Ascending aorta (tissue), 2 donors: ENCODE results near the gene RPS15A. TPM values are rescaled to one million over a fixed set of nuclear protein-coding genes. Genes with fewer than 3 reads are reported as not detected.
A peak's percentile ranks its signal among the peaks of the same experiment; 100 is the strongest.
"Not testable (repeated sequence)": the region's sequence is repeated elsewhere in the genome, so short reads cannot be mapped to it uniquely, and the experiment has no call there.

Experiments
- DNase-seq, 2 donors: peaks; one replicate each; pipeline ENCODE4 v3.0.0-alpha.2; 2019; ENCODE audit warnings: low spot score in 2 of 2
- H3K27ac ChIP-seq, 2 donors: fragments of 200-600 bp; sonication (generic); one replicate each; pipeline ENCODE4 v1.5.1; 2016 to 2017; ENCODE audit warnings: mild to moderate bottlenecking in 1 of 2
- H3K27me3 ChIP-seq: fragments of 200-600 bp; sonication (generic); one replicate; pipeline ENCODE4 v1.5.1; 2017
- H3K36me3 ChIP-seq, 2 donors: fragments of 200-600 bp; sonication (generic); one replicate each; pipeline ENCODE4 v1.5.1; 2016
- H3K4me1 ChIP-seq, 2 donors: fragments of 200-600 bp; sonication (generic); one replicate each; pipeline ENCODE4 v1.5.1; 2016 to 2017; ENCODE audit warnings: mild to moderate bottlenecking in 1 of 2
- H3K4me3 ChIP-seq, 2 donors: fragments of 200-600 bp; sonication (generic); one replicate each; pipeline ENCODE4 v1.5.1; 2016 to 2017; ENCODE audit warnings: mild to moderate bottlenecking in 1 of 2
- H3K9me3 ChIP-seq, 2 donors: fragments of 200-600 bp; sonication (generic); one replicate each; pipeline ENCODE4 v1.5.1; 2016
- intact Hi-C: fragments of 100-400 bp; cut with DNase I; formaldehyde crosslinking; loops from one replicate; pipeline ENCODE4 v1.15.1; 2023
- total RNA-seq: library from RNA; depleted of rRNA; stranded (reverse); fragments of >200 nt; gene quantifications from one replicate; pipeline ENCODE4 v1.1.0, GENCODE V29; 2016
- TF ChIP-seq, protein P1 (sequence below), 3 experiments: fragments of 200-600 bp in 2 of 3; fragments of 450-650 bp in 1 of 3; sonication (generic) in 2 of 3; IDR thresholded peaks; one replicate each; pipeline ENCODE4 v1.5.1; 2016 to 2019; ENCODE audit warnings: antibody characterized with exemption in 3 of 3, mild to moderate bottlenecking in 1 of 3, moderate library complexity in 1 of 3

Gene RPS15A
- total RNA-seq, 1 donor from 2014 or later: 540 TPM

DNA sequence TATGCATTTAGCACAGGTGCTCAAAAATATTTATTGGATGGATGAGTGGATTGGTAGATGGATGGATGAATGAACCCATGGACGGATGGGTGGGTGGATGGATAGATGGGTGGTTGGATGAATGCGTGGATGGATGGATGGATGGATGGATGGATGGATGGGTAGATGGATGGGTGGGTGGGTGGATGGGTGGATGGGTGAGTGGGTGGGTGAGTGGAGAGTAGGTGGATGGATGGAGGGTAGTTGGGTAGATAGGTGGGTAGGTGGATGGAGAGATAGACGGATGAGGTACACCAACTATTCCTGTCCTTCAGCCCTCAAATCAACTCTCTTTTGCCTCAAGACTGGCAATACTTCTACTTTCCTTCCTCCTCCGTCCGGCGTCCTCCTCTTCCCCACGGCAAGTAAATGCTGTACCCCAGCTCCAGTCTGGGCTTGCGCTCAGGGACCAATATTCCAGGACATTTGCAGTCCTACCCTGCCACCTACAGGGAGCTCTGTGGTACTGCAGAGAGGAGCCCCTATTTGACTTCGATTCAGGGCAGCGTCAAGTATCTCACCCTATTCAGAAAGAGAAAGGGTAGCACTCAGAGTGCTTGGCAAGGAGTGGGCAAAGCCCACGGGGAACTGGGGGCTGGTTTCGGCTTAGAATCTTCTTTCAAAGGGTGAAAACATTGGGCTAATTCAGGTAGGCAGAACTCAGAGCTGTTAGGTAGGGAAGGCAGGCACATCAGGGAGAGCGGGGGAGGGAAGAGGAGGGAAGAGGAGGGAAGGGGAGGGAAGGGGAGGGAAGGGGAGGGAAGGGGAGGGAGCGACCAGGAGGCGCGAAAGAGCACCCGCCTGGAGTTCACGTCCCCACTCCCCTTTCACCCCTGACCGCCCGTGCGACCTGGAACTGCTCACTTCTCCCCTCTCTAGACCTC lies 30.3 kb downstream of the RPS15A start:
- H3K27ac ChIP-seq, H3K4me3 ChIP-seq, H3K36me3 ChIP-seq, intact Hi-C loops, H3K9me3 ChIP-seq, H3K27me3 ChIP-seq, H3K4me1 ChIP-seq: not testable (repeated sequence)
- DNase-seq: peak in 1 of 2 donors; percentile 69
- TF ChIP-seq, protein P1, sequence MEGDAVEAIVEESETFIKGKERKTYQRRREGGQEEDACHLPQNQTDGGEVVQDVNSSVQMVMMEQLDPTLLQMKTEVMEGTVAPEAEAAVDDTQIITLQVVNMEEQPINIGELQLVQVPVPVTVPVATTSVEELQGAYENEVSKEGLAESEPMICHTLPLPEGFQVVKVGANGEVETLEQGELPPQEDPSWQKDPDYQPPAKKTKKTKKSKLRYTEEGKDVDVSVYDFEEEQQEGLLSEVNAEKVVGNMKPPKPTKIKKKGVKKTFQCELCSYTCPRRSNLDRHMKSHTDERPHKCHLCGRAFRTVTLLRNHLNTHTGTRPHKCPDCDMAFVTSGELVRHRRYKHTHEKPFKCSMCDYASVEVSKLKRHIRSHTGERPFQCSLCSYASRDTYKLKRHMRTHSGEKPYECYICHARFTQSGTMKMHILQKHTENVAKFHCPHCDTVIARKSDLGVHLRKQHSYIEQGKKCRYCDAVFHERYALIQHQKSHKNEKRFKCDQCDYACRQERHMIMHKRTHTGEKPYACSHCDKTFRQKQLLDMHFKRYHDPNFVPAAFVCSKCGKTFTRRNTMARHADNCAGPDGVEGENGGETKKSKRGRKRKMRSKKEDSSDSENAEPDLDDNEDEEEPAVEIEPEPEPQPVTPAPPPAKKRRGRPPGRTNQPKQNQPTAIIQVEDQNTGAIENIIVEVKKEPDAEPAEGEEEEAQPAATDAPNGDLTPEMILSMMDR (IDR thresholded peaks at IDR 0.05): peak; percentile 47 to 71 (median 66)

DNA sequence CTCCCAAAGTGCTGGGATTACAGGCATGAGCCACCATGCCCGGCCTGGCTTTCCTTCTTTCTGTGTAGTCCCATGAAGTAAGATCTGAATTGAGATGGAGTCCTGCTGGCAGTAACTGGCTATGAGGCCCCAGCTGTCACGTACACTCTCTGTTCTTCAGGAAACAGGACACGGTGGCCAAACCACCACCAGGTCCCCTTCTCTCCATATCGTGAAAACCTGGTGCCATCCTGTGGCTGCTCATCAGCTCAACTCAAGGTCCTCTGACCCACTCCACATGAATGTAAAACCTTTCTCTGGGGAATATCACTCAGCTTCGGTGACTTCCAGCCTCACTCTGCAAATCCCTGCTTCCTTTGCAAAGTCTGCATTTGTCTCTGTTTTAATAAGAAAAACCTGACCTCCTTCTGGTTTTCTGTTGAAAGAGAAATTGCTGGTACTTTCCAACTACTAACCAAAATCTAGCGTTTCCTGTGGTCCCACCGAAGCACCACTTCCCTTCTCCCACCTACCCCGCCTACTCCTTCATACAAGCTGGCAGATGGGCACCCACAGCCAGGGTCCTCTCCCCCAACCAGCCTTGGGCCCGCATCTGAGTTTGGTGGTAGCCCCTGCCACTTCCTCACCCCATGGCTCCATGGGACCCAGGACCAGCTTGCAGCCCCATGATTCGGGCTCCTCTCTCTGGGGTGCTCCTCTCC lies 32.0 kb downstream of the RPS15A start:
- H3K36me3 ChIP-seq, H3K27ac ChIP-seq, DNase-seq, H3K27me3 ChIP-seq, intact Hi-C loops, H3K9me3 ChIP-seq, H3K4me1 ChIP-seq, H3K4me3 ChIP-seq: not testable (repeated sequence)

DNA sequence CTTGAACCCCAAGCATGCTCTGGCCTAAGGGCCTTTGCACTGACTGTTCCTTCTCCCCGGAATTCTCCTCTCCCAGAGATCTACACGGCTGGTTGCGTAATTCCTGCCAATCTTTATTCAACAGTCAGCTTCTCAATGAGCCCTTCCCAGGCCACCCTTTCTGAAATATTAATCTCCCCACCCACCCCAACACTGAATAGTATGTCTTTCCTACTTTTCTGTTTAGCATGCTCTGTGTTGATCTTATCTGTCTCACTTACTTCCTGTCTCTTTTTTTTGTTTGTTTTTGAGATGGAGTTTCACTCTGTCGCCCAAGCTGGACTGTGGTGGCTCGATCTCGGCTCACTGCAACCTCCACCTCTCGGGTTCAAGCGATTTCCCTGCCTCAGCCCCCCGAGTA lies 33.5 kb downstream of the RPS15A start:
- H3K27ac ChIP-seq, H3K4me1 ChIP-seq, H3K9me3 ChIP-seq, H3K36me3 ChIP-seq, H3K27me3 ChIP-seq, DNase-seq, intact Hi-C loops, H3K4me3 ChIP-seq: not testable (repeated sequence)

DNA sequence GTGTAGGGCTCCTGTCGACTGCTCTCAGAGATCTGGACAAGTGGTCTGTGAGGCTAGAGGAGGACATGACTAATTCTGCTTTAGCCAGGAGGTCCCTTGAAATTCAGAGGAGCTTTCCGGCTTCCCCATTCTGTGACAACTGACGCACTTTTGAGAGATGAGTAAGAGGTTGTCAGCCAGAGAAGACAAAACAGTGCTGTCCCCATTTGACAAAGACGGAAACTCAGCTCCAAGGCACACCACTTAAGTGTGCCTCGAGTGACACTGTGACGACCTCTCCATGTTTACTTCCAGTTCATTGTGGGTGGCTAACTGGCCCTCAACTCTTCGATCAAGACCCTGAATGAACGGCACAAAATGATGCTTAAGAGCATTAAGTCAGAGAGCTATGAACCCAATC lies 47.3 kb downstream of the RPS15A start:
- DNase-seq, H3K27me3 ChIP-seq, H3K4me1 ChIP-seq, H3K9me3 ChIP-seq, H3K27ac ChIP-seq, intact Hi-C loops, H3K4me3 ChIP-seq, H3K36me3 ChIP-seq: not testable (repeated sequence)

DNA sequence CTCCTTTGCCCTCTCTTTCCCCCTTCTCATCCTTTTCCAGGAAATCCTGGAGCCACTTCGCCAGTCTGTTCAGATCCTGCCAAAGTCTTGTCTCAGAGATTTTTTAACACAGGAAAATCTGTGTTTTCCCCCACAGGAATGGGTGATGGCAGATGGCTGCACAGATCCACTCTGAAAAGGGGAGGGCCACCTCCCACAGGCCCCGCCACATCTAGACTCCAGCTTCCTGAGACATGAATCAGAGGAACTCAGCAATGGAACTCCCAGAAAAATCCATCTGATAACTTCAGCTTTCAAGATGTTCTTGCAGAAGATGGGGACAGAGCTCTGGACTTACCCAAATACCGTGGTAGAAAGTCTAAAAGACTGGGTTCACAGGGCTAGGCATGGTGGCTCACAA lies 50.1 kb downstream of the RPS15A start:
- H3K27ac ChIP-seq, DNase-seq, intact Hi-C loops, H3K36me3 ChIP-seq, H3K9me3 ChIP-seq, H3K4me1 ChIP-seq, H3K4me3 ChIP-seq, H3K27me3 ChIP-seq: not testable (repeated sequence)

DNA sequence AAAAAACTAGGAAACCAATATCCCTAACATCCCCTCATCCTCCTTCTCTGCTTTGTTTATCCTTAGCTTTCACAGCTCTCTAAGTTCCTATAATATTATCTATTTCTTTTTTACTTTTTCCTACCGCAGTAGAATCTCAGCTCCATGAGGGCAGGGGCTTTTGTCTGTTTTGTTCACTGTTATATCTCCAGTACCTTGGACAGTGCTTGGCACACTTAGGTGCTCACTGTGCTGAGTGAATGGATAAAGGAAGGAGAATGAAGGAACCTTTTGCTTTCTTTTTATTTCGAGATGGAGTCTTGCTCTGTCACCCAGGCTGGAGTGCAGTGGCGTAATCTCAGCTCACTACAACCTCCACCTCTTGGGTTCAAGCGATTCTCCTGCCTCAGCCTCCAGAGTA lies 51.4 kb downstream of the RPS15A start:
- H3K4me1 ChIP-seq, H3K4me3 ChIP-seq, H3K27me3 ChIP-seq, H3K36me3 ChIP-seq, H3K27ac ChIP-seq, H3K9me3 ChIP-seq, DNase-seq, intact Hi-C loops: not testable (repeated sequence)

DNA sequence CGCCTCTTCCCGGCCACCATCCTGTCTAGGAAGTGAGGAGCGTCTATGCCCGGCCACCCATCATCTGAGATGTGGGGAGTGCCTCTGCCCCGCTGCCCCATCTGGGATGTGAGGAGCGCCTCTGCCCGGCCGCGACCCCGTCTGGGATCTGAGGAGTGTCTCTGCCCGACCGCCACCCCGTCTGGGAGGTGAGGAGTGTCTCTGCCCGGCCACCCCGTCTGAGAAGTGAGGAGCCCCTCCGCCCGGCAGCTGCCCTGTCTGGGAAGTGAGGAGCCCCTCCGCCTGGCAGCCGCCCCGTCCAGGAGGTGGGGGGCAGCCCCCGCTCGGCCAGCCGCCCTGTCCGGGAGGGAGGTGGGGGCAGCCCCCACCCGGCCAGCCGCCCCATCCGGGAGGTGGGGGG lies 55.9 kb downstream of the RPS15A start:
- intact Hi-C loops, H3K27me3 ChIP-seq, H3K36me3 ChIP-seq: not testable (repeated sequence)

More for the DNA sequence above, 55.9 kb downstream of the RPS15A start:
- H3K4me1 ChIP-seq, H3K27ac ChIP-seq, DNase-seq, H3K9me3 ChIP-seq, H3K4me3 ChIP-seq: not testable (repeated sequence)

Other genes with a start within 250 kb of the RPS15A start
- 110 TPM for gene NOMO2, start 228.2 kb downstream of the RPS15A start, total RNA-seq
- gene ARL6IP1, start 11.2 kb upstream of the RPS15A start, total RNA-seq: 71.6 TPM
- gene SMG1, start 136.1 kb upstream of the RPS15A start, total RNA-seq: 48.3 TPM
- gene TMC7, start 193.6 kb upstream of the RPS15A start, total RNA-seq: 10.0 TPM